HG02973 (cell line): ENCODE measurements around the gene ISM1.

Experiments
- ATAC-seq: cut with Tn5 transposase; IDR thresholded peaks from one replicate; pipeline ENCODE4 v1.9.1; 2021; ENCODE audit warnings: moderate library complexity; ENCODE audit not compliant: unreplicated experiment

Gene ISM1

GRCh38 chr20:13220904-13221297, at the start of gene ISM1:
TSS of gene ISM1 (plus strand) at chr20:13221274. CDS start at chr20:13221777, 503 bp downstream.
- ATAC-seq = no peak

GRCh38 chr20:13173201-13173600, 47.9 kb upstream of the ISM1 start:
- ATAC-seq = no peak

DNA sequence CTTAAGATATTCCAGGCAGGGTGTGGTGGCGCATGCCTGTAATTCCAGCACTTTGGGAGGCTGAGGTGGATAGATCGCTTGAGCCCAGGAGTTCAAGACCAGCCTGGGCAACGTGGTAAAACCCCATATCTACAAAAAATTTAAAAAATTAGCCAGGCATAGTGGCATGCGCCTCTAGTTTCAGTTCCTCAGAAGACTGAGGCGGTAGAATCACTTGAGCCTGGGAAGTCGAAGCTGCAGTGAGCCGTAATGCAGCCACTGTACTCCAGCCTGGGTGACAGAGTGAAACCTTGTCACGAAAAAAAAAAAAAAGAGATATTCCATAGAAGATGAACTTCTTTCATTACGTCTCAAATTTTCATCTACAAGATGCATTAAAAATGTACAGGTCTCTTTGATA, 46.7 kb upstream of the ISM1 start:
- ATAC-seq = no peak

GRCh38 chr20:13180986-13181889, 39.8 kb upstream of the ISM1 start:
- no peak for ATAC-seq

- ATAC-seq = no peak
Observed at GRCh38 chr20:13183005-13183404, 38.1 kb upstream of the ISM1 start.

- ATAC-seq = no peak
Observed at GRCh38 chr20:13186043-13186774, 34.9 kb upstream of the ISM1 start.

- ATAC-seq = no peak
Observed at GRCh38 chr20:13187899-13188298, 33.2 kb upstream of the ISM1 start.

DNA sequence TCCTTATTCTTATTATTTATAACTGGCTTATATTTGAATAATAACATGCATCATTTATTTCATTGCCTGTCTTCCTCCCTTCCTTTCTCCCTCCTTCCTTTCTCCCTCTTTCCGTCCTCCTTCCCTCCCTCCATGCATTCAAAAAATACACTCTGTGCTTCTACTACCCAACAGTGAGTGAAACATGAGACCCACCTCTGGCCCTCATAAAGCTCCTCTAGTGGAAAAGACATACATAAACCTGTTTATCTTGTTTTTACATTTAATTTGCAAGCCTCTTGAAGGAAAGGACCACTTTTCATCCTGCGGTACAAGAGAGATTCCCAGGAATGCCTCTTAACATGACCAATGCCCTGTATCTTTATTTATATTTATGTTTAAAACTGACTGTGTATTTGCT, 21.8 kb upstream of the ISM1 start:
- ATAC-seq = no peak

DNA sequence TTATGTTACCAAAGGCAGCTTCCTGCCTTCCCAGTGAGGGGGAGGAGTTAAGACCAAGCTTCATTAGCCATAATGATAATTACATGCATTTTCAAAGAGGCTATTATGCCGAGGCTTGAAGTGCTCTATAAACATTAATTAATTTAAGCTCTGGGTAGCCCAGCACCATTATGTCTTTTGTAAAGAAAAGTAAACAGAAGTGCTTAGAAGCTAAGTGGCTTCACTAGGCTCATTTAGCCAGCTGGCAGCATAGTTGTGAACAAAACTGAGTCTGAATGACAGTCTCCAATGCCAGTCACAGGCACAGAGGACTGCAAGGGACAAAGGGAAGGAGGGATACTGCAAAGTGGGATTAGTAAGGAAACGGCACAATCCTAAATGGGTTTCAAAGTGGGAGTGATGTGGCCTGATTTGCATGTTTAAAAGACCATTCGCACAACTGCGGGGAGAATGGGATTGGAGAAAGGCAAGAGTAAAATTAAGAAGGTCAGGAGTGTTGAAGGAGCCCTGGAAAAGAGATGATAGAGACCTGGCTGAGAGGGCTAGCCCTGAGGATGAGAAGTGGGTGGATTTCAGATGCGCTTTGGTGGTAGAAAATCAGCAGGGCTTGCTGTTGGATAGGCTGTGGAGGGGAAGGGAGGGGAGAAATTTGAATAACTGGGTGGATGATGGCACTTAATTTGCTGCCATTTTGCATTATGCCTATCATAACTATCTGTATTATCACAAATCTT, 20.1 kb upstream of the ISM1 start:
- ATAC-seq = no peak

DNA sequence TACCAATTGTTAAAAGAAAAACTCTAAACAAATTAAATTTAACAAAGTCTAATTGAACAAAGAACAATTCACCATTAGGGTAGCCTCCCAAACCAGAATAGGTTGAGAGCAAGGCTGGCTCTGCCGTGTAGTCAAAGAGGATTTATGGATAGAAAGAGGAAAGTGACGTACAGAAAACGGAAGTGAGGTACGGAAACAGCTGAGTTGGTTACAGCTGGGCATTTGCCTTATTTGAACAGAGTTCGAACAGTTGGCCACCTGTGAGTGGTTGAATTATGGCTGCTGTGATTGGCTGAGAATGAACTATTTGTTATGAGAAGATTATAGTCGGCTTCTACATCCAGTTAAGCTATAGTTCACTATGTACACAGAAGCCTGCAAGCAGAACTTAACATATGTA, 18.5 kb upstream of the ISM1 start:
- no peak for ATAC-seq

- no peak for ATAC-seq
Observed at GRCh38 chr20:13205425-13205824, 15.6 kb upstream of the ISM1 start.

DNA sequence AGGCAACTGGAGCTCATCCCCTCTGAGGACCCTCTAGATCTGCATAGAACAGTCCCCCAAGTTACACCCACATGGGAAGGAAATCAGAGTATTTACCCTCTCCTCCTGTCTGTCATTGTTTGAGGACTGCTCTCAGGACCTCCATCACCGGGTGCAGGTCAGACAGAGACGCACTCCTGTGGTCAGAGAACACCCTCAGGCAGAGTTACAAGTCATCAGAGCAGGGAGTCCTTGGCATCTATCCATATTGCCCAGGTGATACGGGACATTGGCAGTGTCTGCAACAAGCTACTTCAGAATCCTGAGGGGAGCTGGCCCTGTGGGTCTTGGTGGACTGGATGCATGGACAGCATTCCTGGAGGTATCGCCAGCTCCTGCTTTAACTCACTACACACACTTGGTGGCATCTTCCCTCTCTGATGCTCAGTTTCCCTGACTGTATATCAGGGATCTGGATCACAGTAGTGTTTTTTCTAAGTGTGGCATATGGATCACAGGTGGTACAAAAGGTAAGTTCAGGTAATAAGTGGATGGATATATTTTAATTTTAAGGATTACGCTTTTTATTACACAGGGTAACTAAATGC, 15.1 kb upstream of the ISM1 start:
- no peak for ATAC-seq

GRCh38 chr20:13207016-13207415, 14.1 kb upstream of the ISM1 start:
- ATAC-seq = no peak

- no peak for ATAC-seq
Observed at GRCh38 chr20:13211956-13212618, 9.0 kb upstream of the ISM1 start.

DNA sequence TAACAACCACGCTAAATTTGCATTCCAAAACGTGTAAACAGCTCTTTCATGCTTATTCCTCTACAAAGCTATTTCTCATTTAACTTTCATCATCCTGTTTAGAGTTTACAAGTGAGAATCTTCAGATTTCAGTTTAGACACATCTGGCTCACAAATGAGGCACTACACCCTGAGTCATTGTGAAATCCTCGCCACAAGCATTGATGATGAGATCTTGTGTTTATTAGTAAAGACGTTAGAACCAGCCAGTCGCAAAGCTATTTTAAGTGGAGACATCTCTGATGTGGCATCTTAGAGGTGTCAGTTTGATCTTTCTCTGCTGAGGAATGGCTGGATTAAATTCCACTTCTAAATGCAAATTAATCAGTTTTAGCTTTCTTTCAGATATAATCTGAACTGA, 8.3 kb upstream of the ISM1 start:
- peak; percentile 69 for ATAC-seq

DNA sequence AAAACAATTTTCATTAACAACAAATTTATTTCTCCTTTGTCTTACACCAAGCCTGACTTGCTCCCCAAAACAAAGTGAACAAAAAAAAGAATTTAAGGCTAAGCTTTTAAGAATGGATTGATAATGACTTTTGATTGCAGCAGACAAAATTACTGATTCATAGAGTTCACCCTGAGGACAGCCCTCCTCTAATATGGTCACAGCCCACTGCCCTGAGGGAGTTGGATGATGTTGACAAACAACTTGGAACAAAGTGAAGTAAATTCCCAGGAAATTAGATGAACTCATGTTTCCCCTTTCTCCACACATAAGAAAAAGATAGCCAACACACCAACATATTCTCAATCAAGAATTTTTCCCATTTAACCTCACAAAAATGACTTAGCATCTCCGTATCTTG, 7.7 kb upstream of the ISM1 start:
- ATAC-seq = no peak

DNA sequence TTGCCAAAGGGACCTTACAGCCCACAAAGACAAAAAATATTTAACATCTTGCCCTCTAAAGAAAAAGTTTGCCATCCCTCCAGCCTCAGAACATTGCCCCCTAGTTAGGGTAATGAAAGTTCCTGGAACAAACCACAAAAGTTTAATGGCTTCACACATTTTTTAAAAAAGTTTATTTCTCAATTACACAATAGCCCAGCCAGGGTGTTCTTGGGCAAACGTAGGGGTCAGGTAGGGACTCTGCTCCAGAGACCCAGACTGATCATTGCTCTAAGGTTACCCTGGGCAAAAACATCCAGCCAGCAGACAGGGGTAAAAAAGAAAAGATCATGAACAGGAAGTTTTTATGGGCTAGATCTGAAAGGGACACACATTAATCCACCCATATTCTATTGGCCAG, 4.5 kb upstream of the ISM1 start:
- no peak for ATAC-seq

GRCh38 chr20:13219327-13220193, 1.5 kb upstream of the ISM1 start:
- no peak for ATAC-seq

- no peak for ATAC-seq
Observed at GRCh38 chr20:13220194-13220903, 725 bp upstream of the ISM1 start.
